HepG2 (cell line): ENCODE results near the gene SLC7A10. TPM values are rescaled to one million over a fixed set of nuclear protein-coding genes. Genes with fewer than 3 reads are reported as not detected.

Experiments
- ATF3 ChIP-seq: sonication (generic); formaldehyde crosslinking; IDR thresholded peaks from 2 replicates; pipeline ENCODE4 v1.4.0; 2020; ENCODE audit warnings: missing genetic modification reagents
- EZH2 ChIP-seq: conservative IDR thresholded peaks from 2 replicates; pipeline ENCODE4 v1.6.1; 2012; ENCODE audit warnings: mild to moderate bottlenecking, low read depth, low read length, moderate library complexity
- GATA4 ChIP-seq: sonication (generic); IDR thresholded peaks from 2 replicates; pipeline ENCODE4 v1.6.1; 2016; ENCODE audit warnings: antibody characterized with exemption, low read depth, borderline replicate concordance
- HDAC1 ChIP-seq: sonication (generic); formaldehyde crosslinking; IDR thresholded peaks from 2 replicates; pipeline ENCODE4 v1.5.1; 2020; ENCODE audit warnings: mild to moderate bottlenecking, missing genetic modification reagents
- HNF1B ChIP-seq: sonication (generic); formaldehyde crosslinking; IDR thresholded peaks from 2 replicates; pipeline ENCODE4 v1.5.1; 2020; ENCODE audit warnings: mild to moderate bottlenecking, moderate library complexity, missing genetic modification reagents
- KDM1A ChIP-seq: IDR thresholded peaks from 2 replicates; pipeline ENCODE4 v1.6.1; 2016; ENCODE audit warnings: missing compliant biosample characterization
- NCOA2 ChIP-seq: sonication (generic); formaldehyde crosslinking; IDR thresholded peaks from 2 replicates; pipeline ENCODE4 v1.8.0; 2022; ENCODE audit warnings: inconsistent platforms
- NR3C1 ChIP-seq: sonication (generic); formaldehyde crosslinking; IDR thresholded peaks from 2 replicates; pipeline ENCODE4 v1.4.0; 2020; ENCODE audit warnings: missing genetic modification reagents
- ZBTB4 ChIP-seq: sonication (generic); formaldehyde crosslinking; IDR thresholded peaks from 2 replicates; pipeline ENCODE4 v1.4.0; 2020; ENCODE audit warnings: missing genetic modification reagents, mild to moderate bottlenecking, borderline replicate concordance
- ZMYM4 ChIP-seq: sonication (generic); formaldehyde crosslinking; IDR thresholded peaks from 2 replicates; pipeline ENCODE4 v1.8.1; 2023; ENCODE audit warnings: mild to moderate bottlenecking, missing genetic modification reagents
- ZNF12 ChIP-seq: sonication (generic); formaldehyde crosslinking; IDR thresholded peaks from 2 replicates; pipeline ENCODE4 v1.5.0; 2020; ENCODE audit warnings: missing genetic modification reagents
- ZNF225 ChIP-seq: sonication (generic); formaldehyde crosslinking; IDR thresholded peaks from 2 replicates; pipeline ENCODE4 v1.4.0; 2020; ENCODE audit warnings: mild to moderate bottlenecking, missing genetic modification reagents
- ZNF780A ChIP-seq: sonication (generic); formaldehyde crosslinking; IDR thresholded peaks from 2 replicates; pipeline ENCODE4 v1.8.0; 2022; ENCODE audit warnings: mild to moderate bottlenecking, missing genetic modification reagents, moderate library complexity
- ZSCAN20 ChIP-seq: sonication (generic); formaldehyde crosslinking; IDR thresholded peaks from 2 replicates; pipeline ENCODE4 v1.4.0; 2020; ENCODE audit warnings: missing genetic modification reagents, mild to moderate bottlenecking, borderline replicate concordance
- ZSCAN21 ChIP-seq: sonication (generic); formaldehyde crosslinking; IDR thresholded peaks from 2 replicates; pipeline ENCODE4 v1.8.0; 2022; ENCODE audit warnings: mild to moderate bottlenecking, missing genetic modification reagents, moderate library complexity, borderline replicate concordance
- ZUFSP ChIP-seq: sonication (generic); formaldehyde crosslinking; IDR thresholded peaks from 2 replicates; pipeline ENCODE4 v1.9.0; 2021; ENCODE audit warnings: missing genetic modification reagents, mild to moderate bottlenecking, borderline replicate concordance
- polyA plus RNA-seq, 8 experiments: library from polyadenylated mRNA; depleted of rRNA in 3 of 8; stranded (reverse) in 7 of 8; unstranded in 1 of 8; fragments of >200 nt; fragmentation: Illumina TruSeq in 4 of 8; extraction: Trizol in 4 of 8; gene quantifications; 2 replicates each; pipeline versions ENCODE4 v1.2.1 to v1.2.3, GENCODE V29; 2011 to 2016; ENCODE audit warnings: low read depth in 4 of 8, missing spikeins in 1 of 8, mixed read lengths in 1 of 8; ENCODE audit not compliant: insufficient read depth in 1 of 8
- total RNA-seq, 5 experiments: library from RNA; depleted of rRNA; stranded (reverse); fragments of >200 nt; fragmentation: Illumina TruSeq; extraction: Trizol; gene quantifications; 2 replicates each; pipeline ENCODE4 v1.2.3, GENCODE V29; 2016; ENCODE audit warnings: low read depth in 1 of 5
- TF ChIP-seq, protein P1 (sequence below): sonication (generic); formaldehyde crosslinking; IDR thresholded peaks from 2 replicates; pipeline ENCODE4 v1.5.0; 2020; ENCODE audit warnings: missing genetic modification reagents
- TF ChIP-seq, protein P2 (sequence below): sonication (generic); formaldehyde crosslinking; IDR thresholded peaks from 2 replicates; pipeline ENCODE4 v1.4.0; 2020; ENCODE audit warnings: mild to moderate bottlenecking, missing genetic modification reagents
- TF ChIP-seq, protein P3 (sequence below): sonication (generic); formaldehyde crosslinking; IDR thresholded peaks from 2 replicates; pipeline ENCODE4 v1.9.0; 2021; ENCODE audit warnings: missing genetic modification reagents, borderline replicate concordance

Gene SLC7A10
- total and polyA plus RNA-seq, 2 of the 13 experiments (the other 11 are each of a cell fraction or from before 2014, with no cell fraction given), result 1.1 to 2.2 TPM

DNA sequence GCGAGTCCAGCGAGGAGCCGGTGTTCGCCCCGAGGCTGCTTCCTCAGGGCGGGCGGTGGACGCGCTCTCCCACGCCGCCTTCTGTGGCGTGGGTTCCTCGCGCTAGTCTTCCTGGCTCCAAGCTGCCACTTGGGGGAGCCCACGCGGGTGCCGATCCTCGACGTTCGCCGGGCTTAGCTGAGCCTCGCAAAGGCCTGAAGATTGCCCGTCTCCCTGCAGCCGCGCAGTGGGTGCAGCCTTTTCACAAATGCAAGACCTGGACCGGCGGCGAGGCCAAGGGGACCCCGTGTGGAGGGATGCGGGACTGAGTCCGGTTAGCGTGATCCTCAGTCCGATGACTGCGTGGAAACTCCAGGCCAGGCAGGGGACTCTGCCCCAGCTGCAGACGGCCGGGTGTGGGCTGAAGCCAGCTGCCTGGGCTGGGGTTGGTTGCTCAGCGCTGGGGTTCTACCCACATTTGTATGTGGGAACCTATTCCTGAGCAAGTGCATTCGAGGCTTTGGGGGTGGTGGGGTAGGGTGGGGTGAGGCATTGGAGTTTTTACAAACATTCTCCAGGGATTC lies 48.2 kb downstream of the SLC7A10 start (continued):
- no peak for TF ChIP-seq HNF1B (CRISPR knock-in tag)
- no peak for TF ChIP-seq KDM1A (CRISPR knock-in tag)
- no peak for TF ChIP-seq ZMYM4 (CRISPR knock-in tag)
- no peak for TF ChIP-seq EZH2
- no peak for TF ChIP-seq ZNF12 (CRISPR knock-in tag)
- TF ChIP-seq, protein P1, sequence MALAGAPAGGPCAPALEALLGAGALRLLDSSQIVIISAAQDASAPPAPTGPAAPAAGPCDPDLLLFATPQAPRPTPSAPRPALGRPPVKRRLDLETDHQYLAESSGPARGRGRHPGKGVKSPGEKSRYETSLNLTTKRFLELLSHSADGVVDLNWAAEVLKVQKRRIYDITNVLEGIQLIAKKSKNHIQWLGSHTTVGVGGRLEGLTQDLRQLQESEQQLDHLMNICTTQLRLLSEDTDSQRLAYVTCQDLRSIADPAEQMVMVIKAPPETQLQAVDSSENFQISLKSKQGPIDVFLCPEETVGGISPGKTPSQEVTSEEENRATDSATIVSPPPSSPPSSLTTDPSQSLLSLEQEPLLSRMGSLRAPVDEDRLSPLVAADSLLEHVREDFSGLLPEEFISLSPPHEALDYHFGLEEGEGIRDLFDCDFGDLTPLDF (CRISPR knock-in tag), result no peak
- no peak for TF ChIP-seq GATA4
- TF ChIP-seq HDAC1 (CRISPR knock-in tag), result no peak
- no peak for TF ChIP-seq ZSCAN21
- no peak for TF ChIP-seq NR3C1 (CRISPR knock-in tag)
- no peak for TF ChIP-seq ZNF780A (CRISPR knock-in tag)
- peak; percentile 6; the same call in 1 of the 2 replicates for TF ChIP-seq ZBTB4 (CRISPR knock-in tag)
- no peak for TF ChIP-seq ZNF225 (CRISPR knock-in tag)
- TF ChIP-seq, protein P2, sequence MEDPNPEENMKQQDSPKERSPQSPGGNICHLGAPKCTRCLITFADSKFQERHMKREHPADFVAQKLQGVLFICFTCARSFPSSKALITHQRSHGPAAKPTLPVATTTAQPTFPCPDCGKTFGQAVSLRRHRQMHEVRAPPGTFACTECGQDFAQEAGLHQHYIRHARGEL, result no peak
- TF ChIP-seq ZUFSP (CRISPR knock-in tag), result no peak
- no peak for TF ChIP-seq NCOA2
- no peak for TF ChIP-seq ZSCAN20 (CRISPR knock-in tag)
- TF ChIP-seq, protein P3, sequence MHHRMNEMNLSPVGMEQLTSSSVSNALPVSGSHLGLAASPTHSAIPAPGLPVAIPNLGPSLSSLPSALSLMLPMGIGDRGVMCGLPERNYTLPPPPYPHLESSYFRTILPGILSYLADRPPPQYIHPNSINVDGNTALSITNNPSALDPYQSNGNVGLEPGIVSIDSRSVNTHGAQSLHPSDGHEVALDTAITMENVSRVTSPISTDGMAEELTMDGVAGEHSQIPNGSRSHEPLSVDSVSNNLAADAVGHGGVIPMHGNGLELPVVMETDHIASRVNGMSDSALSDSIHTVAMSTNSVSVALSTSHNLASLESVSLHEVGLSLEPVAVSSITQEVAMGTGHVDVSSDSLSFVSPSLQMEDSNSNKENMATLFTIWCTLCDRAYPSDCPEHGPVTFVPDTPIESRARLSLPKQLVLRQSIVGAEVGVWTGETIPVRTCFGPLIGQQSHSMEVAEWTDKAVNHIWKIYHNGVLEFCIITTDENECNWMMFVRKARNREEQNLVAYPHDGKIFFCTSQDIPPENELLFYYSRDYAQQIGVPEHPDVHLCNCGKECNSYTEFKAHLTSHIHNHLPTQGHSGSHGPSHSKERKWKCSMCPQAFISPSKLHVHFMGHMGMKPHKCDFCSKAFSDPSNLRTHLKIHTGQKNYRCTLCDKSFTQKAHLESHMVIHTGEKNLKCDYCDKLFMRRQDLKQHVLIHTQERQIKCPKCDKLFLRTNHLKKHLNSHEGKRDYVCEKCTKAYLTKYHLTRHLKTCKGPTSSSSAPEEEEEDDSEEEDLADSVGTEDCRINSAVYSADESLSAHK (CRISPR knock-in tag), result no peak
- TF ChIP-seq ATF3 (CRISPR knock-in tag), result no peak
